Measurements from ENCODE around the gene CCDC78. TPM values are rescaled to one million over a fixed set of nuclear protein-coding genes. Genes with fewer than 3 reads are reported as not detected.
"Not testable (repeated sequence)": the region's sequence is repeated elsewhere in the genome, so short reads cannot be mapped to it uniquely, and the experiment has no call there.

CCDC78 gene
- total RNA-seq, 6 experiments from 2014 or later: 2.2 to 4.1 (median 3.4) TPM

GRCh38 chr16:745739-746138, 19.5 kb upstream of the CCDC78 start:
- Mint-ChIP-seq H3K27ac (no peak overlapping the region), H3K4me1 (ENCODE audit: low read depth) (peaks cover 6% of the 10 kb centered on the region; the same call in 1 of the 2 replicates), H3K27me3 (ENCODE audit: insufficient read depth) (peaks cover 3% of the 10 kb centered on the region; the same call in 1 of the 2 replicates), H3K9me3 (no peaks in the 10 kb centered on the region), H3K36me3 (ENCODE audit: low read depth) (no peaks in the 10 kb centered on the region), H3K4me3 (no peak overlapping the region)
- no peak for DNase-seq
- peak; percentile 65 for TF ChIP-seq CTCF (IDR thresholded peaks at IDR 0.05)

- Mint-ChIP-seq H3K4me3 (no peak overlapping the region), H3K27ac (no peak overlapping the region), H3K9me3 (no peaks in the 10 kb centered on the region), H3K36me3 (ENCODE audit: low read depth) (no peaks in the 10 kb centered on the region), H3K4me1 (ENCODE audit: low read depth) (peaks cover 10% of the 10 kb centered on the region; the same call in 1 of the 2 replicates), H3K27me3 (ENCODE audit: insufficient read depth) (peaks cover 3% of the 10 kb centered on the region; the same call in 1 of the 2 replicates)
- no peak for DNase-seq
- peak; percentile 50 for TF ChIP-seq CTCF (IDR thresholded peaks at IDR 0.05)
Measured at GRCh38 chr16:743794-744500, 17.7 kb upstream of the CCDC78 start.

GRCh38 chr16:742894-743293, 16.7 kb upstream of the CCDC78 start:
- H3K9me3 Mint-ChIP-seq; H3K36me3 Mint-ChIP-seq (ENCODE audit: low read depth); H3K27me3 Mint-ChIP-seq (ENCODE audit: insufficient read depth); DNase-seq; H3K4me3 Mint-ChIP-seq; H3K27ac Mint-ChIP-seq; H3K4me1 Mint-ChIP-seq (ENCODE audit: low read depth): not testable (repeated sequence)

- H3K27ac Mint-ChIP-seq: no peak overlapping the region
- peaks cover 3% of the 10 kb centered on the region; the same call in 1 of the 2 replicates for H3K27me3 Mint-ChIP-seq (ENCODE audit: insufficient read depth)
- H3K4me3 Mint-ChIP-seq: peak overlapping the region; percentile 73; the same call in 1 of the 2 replicates
- no peak for DNase-seq
- 0 out of 2 replicates have a peak, but pooled peaks cover 4% of the 10 kb centered on the region for H3K36me3 Mint-ChIP-seq (ENCODE audit: low read depth)
- peaks cover 9% of the 10 kb centered on the region; the same call in 1 of the 2 replicates for H3K4me1 Mint-ChIP-seq (ENCODE audit: low read depth)
- TF ChIP-seq CTCF (IDR thresholded peaks at IDR 0.05): no peak
- no peaks in the 10 kb centered on the region for H3K9me3 Mint-ChIP-seq
Measured at GRCh38 chr16:741986-742629, 15.9 kb upstream of the CCDC78 start.

- H3K27ac Mint-ChIP-seq: no peak within 1 kb of the TSS
- peak within 1 kb of the TSS; percentile 83 for H3K4me3 Mint-ChIP-seq
- H3K36me3 Mint-ChIP-seq (ENCODE audit: low read depth): peaks cover 8% of the 10 kb centered on the region; the same call in 1 of the 2 replicates
- H3K9me3 Mint-ChIP-seq: no peaks in the 10 kb centered on the region
- peak; percentile 85 for DNase-seq
- peaks cover 5% of the 10 kb centered on the region; the same call in 1 of the 2 replicates for H3K27me3 Mint-ChIP-seq (ENCODE audit: insufficient read depth)
- TF ChIP-seq CTCF (IDR thresholded peaks at IDR 0.05): peak; percentile 93
- peaks cover 9% of the 10 kb centered on the region; the same call in 1 of the 2 replicates for H3K4me1 Mint-ChIP-seq (ENCODE audit: low read depth)
Measured at GRCh38 chr16:740764-741505, 14.7 kb upstream of the CCDC78 start, which contains the start of gene CIAO3. TSS of gene CIAO3 (minus strand) at chr16:740997. CDS start at chr16:740985, 12 bp downstream.

All from HFFc6 (cell line).